HG03159 (cell line): Measurements from ENCODE around the gene ARL6IP1.
A peak's percentile ranks its signal among the peaks of the same experiment; 100 is the strongest.
"Not testable (repeated sequence)": the region's sequence is repeated elsewhere in the genome, so short reads cannot be mapped to it uniquely, and the experiment has no call there.

Source experiments
- ATAC-seq: cut with Tn5 transposase; IDR thresholded peaks from one replicate; pipeline ENCODE4 v1.9.1; 2021; ENCODE audit warnings: mild to moderate bottlenecking, moderate library complexity; ENCODE audit not compliant: unreplicated experiment

Gene ARL6IP1

GRCh38 chr16:18762713-18763112 is 38.6 kb downstream of the ARL6IP1 start:
- not testable (repeated sequence) for ATAC-seq

- ATAC-seq, result peak; percentile 62
Observed at GRCh38 chr16:18759598-18760520, 41.5 kb downstream of the ARL6IP1 start.

GRCh38 chr16:18757960-18758660 is 43.2 kb downstream of the ARL6IP1 start:
- ATAC-seq, result not testable (repeated sequence)

- not testable (repeated sequence) for ATAC-seq
Observed at GRCh38 chr16:18756639-18757038, 44.7 kb downstream of the ARL6IP1 start.

- ATAC-seq, result not testable (repeated sequence)
Observed at GRCh38 chr16:18742870-18743269, 58.5 kb downstream of the ARL6IP1 start.
